ENCODE measurements around the gene ACADSB. TPM values are rescaled to one million over a fixed set of nuclear protein-coding genes. Genes with fewer than 3 reads are reported as not detected.

The ACADSB gene
- polyA plus RNA-seq, 3 donors, result 3.9 to 14.7 (median 7.5) TPM

- Histone ChIP-seq H3K79me2 (ENCODE audit: insufficient read depth, low read length) (no peaks in the 10 kb centered on the region), H3K4me2 (replicated peaks; ENCODE audit: extremely low read depth, low read length, poor library complexity, severe bottlenecking) (no peak overlapping the region), H3K9ac (ENCODE audit: insufficient read depth, low read length, poor library complexity, severe bottlenecking) (no peak overlapping the region), H2AFZ (ENCODE audit: insufficient read depth, low read depth, low read length, poor library complexity, severe bottlenecking) (no peak overlapping the region), H4K20me1 (ENCODE audit: insufficient read depth, low read length) (no peaks in the 10 kb centered on the region), H3K9me3 (replicated peaks in 1 of 2; ENCODE audit: control insufficient read depth in 1 of 2, insufficient read depth in 1 of 2, low read length in 2 of 2) (no peaks in the 10 kb centered on the region), H3K4me1 (ENCODE audit: control insufficient read depth in 1 of 2, insufficient read depth in 2 of 2, low read length in 2 of 2) (no peaks in the 10 kb centered on the region), H3K36me3 (replicated peaks in 1 of 2; ENCODE audit: control insufficient read depth in 1 of 2, insufficient read depth in 2 of 2, low read length in 2 of 2) (no peaks in the 10 kb centered on the region), H3K27me3 (ENCODE audit: control insufficient read depth in 2 of 2, insufficient read depth in 2 of 2, low read length in 2 of 2) (no peaks in the 10 kb centered on the region), H3K27ac (ENCODE audit: low read depth in 1 of 2, low read length in 2 of 2) (no peak overlapping the region), H3K4me3 (replicated peaks in 1 of 3; ENCODE audit: low read depth in 2 of 3, low read length in 3 of 3) (no peak overlapping the region)
- TF ChIP-seq CTCF (IDR thresholded peaks at IDR 0.05), result no peak
- peaks cover 0 to 7% (median 4%) of the 10 kb centered on the region in 7 donors for H3K9me3 Mint-ChIP-seq
- DNase-seq, result no peak
- H3K4me3 Mint-ChIP-seq, result no peak overlapping the region
- intact Hi-C loops (cut with micrococcal nuclease), result no loop called here
- no peaks in the 10 kb centered on the region for H3K4me1 Mint-ChIP-seq
- peaks cover 0 to 2% (median 0%) of the 10 kb centered on the region in 3 donors for H3K27me3 Mint-ChIP-seq (ENCODE audit: low read depth in 3 of 3)
- 100% methylated on average over 2 of the region's 4 CpGs for WGBS (ENCODE audit: insufficient coverage)
- peaks cover 4 to 12% of the 10 kb centered on the region in 2 donors for H3K36me3 Mint-ChIP-seq
- H3K27ac Mint-ChIP-seq, result no peak overlapping the region
Measured at GRCh38 chr10:123016228-123016627, 7.4 kb downstream of the ACADSB start.

- Histone ChIP-seq H3K4me1 (ENCODE audit: control insufficient read depth in 1 of 2, insufficient read depth in 2 of 2, low read length in 2 of 2) (no peaks in the 10 kb centered on the region), H3K36me3 (replicated peaks in 1 of 2; ENCODE audit: control insufficient read depth in 1 of 2, insufficient read depth in 2 of 2, low read length in 2 of 2) (no peaks in the 10 kb centered on the region), H3K9ac (ENCODE audit: insufficient read depth, low read length, poor library complexity, severe bottlenecking) (no peak overlapping the region), H3K27me3 (ENCODE audit: control insufficient read depth in 2 of 2, insufficient read depth in 2 of 2, low read length in 2 of 2) (no peaks in the 10 kb centered on the region), H3K4me2 (replicated peaks; ENCODE audit: extremely low read depth, low read length, poor library complexity, severe bottlenecking) (no peak overlapping the region), H2AFZ (ENCODE audit: insufficient read depth, low read depth, low read length, poor library complexity, severe bottlenecking) (no peak overlapping the region), H4K20me1 (ENCODE audit: insufficient read depth, low read length) (no peaks in the 10 kb centered on the region), H3K4me3 (replicated peaks in 1 of 3; ENCODE audit: low read depth in 2 of 3, low read length in 3 of 3) (no peak overlapping the region), H3K9me3 (replicated peaks in 1 of 2; ENCODE audit: control insufficient read depth in 1 of 2, insufficient read depth in 1 of 2, low read length in 2 of 2) (no peaks in the 10 kb centered on the region), H3K27ac (ENCODE audit: low read depth in 1 of 2, low read length in 2 of 2) (no peak overlapping the region), H3K79me2 (ENCODE audit: insufficient read depth, low read length) (no peaks in the 10 kb centered on the region)
- no peak for TF ChIP-seq CTCF (IDR thresholded peaks at IDR 0.05)
- intact Hi-C loops (cut with micrococcal nuclease), result no loop called here
- Mint-ChIP-seq H3K4me3 (no peak overlapping the region), H3K9me3 (peaks cover 0 to 7% (median 4%) of the 10 kb centered on the region in 7 donors), H3K27ac (no peak overlapping the region), H3K27me3 (ENCODE audit: low read depth in 3 of 3) (peaks cover 0 to 2% (median 0%) of the 10 kb centered on the region in 3 donors), H3K4me1 (no peaks in the 10 kb centered on the region), H3K36me3 (peaks cover under 1 to 7% of the 10 kb centered on the region in 2 donors)
- 88% methylated on average over 6 of the region's 9 CpGs for WGBS (ENCODE audit: insufficient coverage)
- no peak for DNase-seq
Measured at GRCh38 chr10:123017421-123018165, 8.8 kb downstream of the ACADSB start.

Data from CD14-positive monocyte (primary cell).